IMR-90 (cell line): ENCODE measurements around the gene OSBPL3. TPM values are rescaled to one million over a fixed set of nuclear protein-coding genes. Genes with fewer than 3 reads are reported as not detected.

ENCODE experiments used
- ATAC-seq: fragments of 200-7000 bp; cut with Tn5 transposase; 2 replicates; pipeline ENCODE4 v1.9.1; 2020; ENCODE audit warnings: low read depth, mild to moderate bottlenecking, moderate library complexity
- BruUV-seq: library from RNA; stranded (reverse); fragments of 400-500 nt; replicated peaks from 2 replicates; lab custom pipeline; 2021; lab: Mats Ljungman, UMichigan
- CTCF ChIA-PET: fragments of 300-600 bp; formaldehyde crosslinking; extraction: SDS; loops from one replicate; lab custom pipeline; 2021; ENCODE audit warnings: antibody characterized with exemption; lab: Yijun Ruan, JAX
- POLR2A ChIA-PET: fragments of 300-600 bp; sonication (Branson Sonifier 250); formaldehyde crosslinking; loops from one replicate; lab custom pipeline; 2022; ENCODE audit warnings: antibody characterized with exemption; ENCODE audit not compliant: unreplicated experiment; lab: Charles Lee
- DNase-seq: peaks from one replicate; pipeline ENCODE4 v3.0.0; 2013
- H2AFZ ChIP-seq: replicated peaks from 2 replicates; pipeline ENCODE3; 2013; ENCODE audit warnings: low read length, mild to moderate bottlenecking; ENCODE audit not compliant: poor library complexity
- H2AK5ac ChIP-seq: 2 replicates; pipeline ENCODE4 v1.6.1; 2013; ENCODE audit warnings: low read depth, low read length, inconsistent platforms
- H2AK9ac ChIP-seq: replicated peaks from 2 replicates; pipeline ENCODE3; 2013; ENCODE audit warnings: mild to moderate bottlenecking, low read depth, low read length, moderate library complexity; ENCODE audit not compliant: poor library complexity
- H2BK120ac ChIP-seq: 2 replicates; pipeline ENCODE4 v1.6.1; 2013; ENCODE audit warnings: low read depth, low read length, inconsistent platforms
- H2BK15ac ChIP-seq: 3 replicates; pipeline ENCODE4 v1.6.1; 2013; ENCODE audit warnings: low read depth, low read length, inconsistent platforms
- H2BK20ac ChIP-seq: 2 replicates; pipeline ENCODE4 v1.6.1; 2013; ENCODE audit warnings: low read depth, mild to moderate bottlenecking, inconsistent platforms, low read length, moderate library complexity
- H2BK5ac ChIP-seq: 2 replicates; pipeline ENCODE4 v1.6.1; 2013; ENCODE audit warnings: mild to moderate bottlenecking, low read depth, low read length, inconsistent platforms; ENCODE audit not compliant: poor library complexity, severe bottlenecking
- H3K14ac ChIP-seq: replicated peaks from 2 replicates; pipeline ENCODE4 v1.6.1; 2013; ENCODE audit warnings: low read depth, low read length, inconsistent platforms
- H3K18ac ChIP-seq: 2 replicates; pipeline ENCODE4 v1.6.1; 2013; ENCODE audit warnings: low read depth, low read length, control low read depth
- H3K23ac ChIP-seq: 2 replicates; pipeline ENCODE4 v1.6.1; 2013; ENCODE audit warnings: low read depth, low read length, inconsistent platforms
- H3K27ac ChIP-seq: 2 replicates; pipeline ENCODE4 v1.5.1; 2013; ENCODE audit warnings: mild to moderate bottlenecking, control low read depth, low read length; ENCODE audit not compliant: insufficient read depth
- H3K27me3 ChIP-seq: 2 replicates; pipeline ENCODE4 v1.6.1; 2013; ENCODE audit warnings: low read length; ENCODE audit not compliant: control insufficient read depth, insufficient read depth
- H3K36me3 ChIP-seq: 2 replicates; pipeline ENCODE4 v1.6.1; 2013; ENCODE audit warnings: low read length, mixed read lengths; ENCODE audit not compliant: control insufficient read depth, insufficient read depth
- H3K4ac ChIP-seq: 2 replicates; pipeline ENCODE4 v1.6.1; 2013; ENCODE audit warnings: low read depth, low read length, inconsistent platforms
- H3K4me1 ChIP-seq: 2 replicates; pipeline ENCODE4 v1.6.1; 2013; ENCODE audit warnings: low read length, mixed read lengths; ENCODE audit not compliant: control insufficient read depth, insufficient read depth
- H3K4me2 ChIP-seq: 2 replicates; pipeline ENCODE4 v1.6.1; 2013; ENCODE audit warnings: low read depth, mild to moderate bottlenecking, control low read depth, low read length, moderate library complexity
- H3K4me3 ChIP-seq: 2 replicates; pipeline ENCODE4 v1.5.1; 2013; ENCODE audit warnings: low read depth, mild to moderate bottlenecking, control low read depth, low read length, moderate library complexity; ENCODE audit not compliant: insufficient read depth
- H3K56ac ChIP-seq: 2 replicates; pipeline ENCODE4 v1.6.1; 2013; ENCODE audit warnings: low read length, inconsistent platforms; ENCODE audit not compliant: insufficient read depth; ENCODE audit errors: extremely low read depth
- H3K79me1 ChIP-seq, 2 experiments: 2 replicates each; pipeline ENCODE4 v1.6.1; 2013; ENCODE audit warnings: low read length in 2 of 2, inconsistent platforms in 1 of 2, low read depth in 1 of 2
- H3K9ac ChIP-seq: 2 replicates; pipeline ENCODE4 v1.6.1; 2013; ENCODE audit warnings: low read depth, low read length, control low read depth
- H3K9me1 ChIP-seq: 2 replicates; pipeline ENCODE4 v1.6.1; 2013; ENCODE audit warnings: low read length, inconsistent platforms; ENCODE audit not compliant: insufficient read depth
- H3K9me3 ChIP-seq: 2 replicates; pipeline ENCODE4 v1.6.1; 2013; ENCODE audit warnings: low read length; ENCODE audit not compliant: control insufficient read depth, insufficient read depth
- H4K20me1 ChIP-seq: 2 replicates; pipeline ENCODE4 v1.6.1; 2013; ENCODE audit warnings: low read length, inconsistent platforms; ENCODE audit not compliant: insufficient read depth
- H4K5ac ChIP-seq: 2 replicates; pipeline ENCODE4 v1.6.1; 2013; ENCODE audit warnings: mild to moderate bottlenecking, low read depth, low read length, control low read depth
- H4K8ac ChIP-seq, 2 experiments: 2 replicates each; pipeline ENCODE4 v1.6.1; 2013; ENCODE audit warnings: low read depth in 2 of 2, low read length in 2 of 2, control low read depth in 1 of 2, inconsistent platforms in 1 of 2
- H4K91ac ChIP-seq: 2 replicates; pipeline ENCODE4 v1.6.1; 2013; ENCODE audit warnings: low read depth, low read length, inconsistent platforms; ENCODE audit not compliant: insufficient read depth
- CHD1 ChIP-seq: IDR thresholded peaks from 2 replicates; pipeline ENCODE4 v1.6.1; 2012; ENCODE audit warnings: low read depth, low read length, improper control_type of control experiment
- CTCF ChIP-seq: conservative IDR thresholded peaks from 2 replicates; pipeline ENCODE4 v1.5.1; 2012; ENCODE audit warnings: mild to moderate bottlenecking, low read depth, low read length, improper control_type of control experiment
- MAZ ChIP-seq: IDR thresholded peaks from 2 replicates; pipeline ENCODE4 v1.6.1; 2012; ENCODE audit warnings: low read depth, mild to moderate bottlenecking, low read length, improper control_type of control experiment, moderate library complexity, borderline replicate concordance
- MXI1 ChIP-seq: IDR thresholded peaks from 2 replicates; pipeline ENCODE4 v1.6.1; 2012; ENCODE audit warnings: low read depth, mild to moderate bottlenecking, low read length, moderate library complexity, borderline replicate concordance
- RAD21 ChIP-seq: IDR thresholded peaks from 2 replicates; pipeline ENCODE4 v1.6.1; 2012; ENCODE audit warnings: low read length, improper control_type of control experiment
- RFX5 ChIP-seq: IDR thresholded peaks from 2 replicates; pipeline ENCODE4 v1.8.0; 2012; ENCODE audit warnings: low read depth, mild to moderate bottlenecking, low read length, moderate library complexity
- SMC3 ChIP-seq: fragments of 150-350 bp; IDR thresholded peaks from 2 replicates; pipeline ENCODE4 v1.6.1; 2016; ENCODE audit warnings: low read depth, mild to moderate bottlenecking, antibody characterized with exemption, low read length, moderate library complexity
- WGBS, 2 experiments: methylation state at CpG; one replicate each; pipeline versions ENCODE4 v1.1.5 to v1.1.7; 2013; ENCODE audit warnings: missing lambda C conversion rate in 2 of 2; ENCODE audit not compliant: insufficient read length in 1 of 2; ENCODE audit errors: extremely low coverage in 2 of 2; 5-methylcytosine and 5-hydroxymethylcytosine counted together
- dilution Hi-C: fragments of 300-500 bp; cut with HindIII; formaldehyde crosslinking; loops from one replicate; pipeline ENCODE4 v1.14.3; 2018; ENCODE audit warnings: low sequenced_read_pairs; ENCODE audit not compliant: unreplicated experiment
- in situ Hi-C: fragments of 300-500 bp; cut with MboI; formaldehyde crosslinking; loops from 3 replicates; pipeline ENCODE4 v1.14.3; 2019; ENCODE audit warnings: low sequenced_read_pairs, inconsistent platforms, mixed read lengths
- intact Hi-C: fragments of 100-400 bp; cut with micrococcal nuclease; formaldehyde crosslinking; loops from 2 replicates; pipeline ENCODE4 v1.10.0; 2022
- polyA plus RNA-seq, 3 experiments: library from polyadenylated mRNA; depleted of rRNA; stranded (reverse); fragments of >200 nt; gene quantifications; 2 replicates each; pipeline ENCODE4 v1.2.3, GENCODE V29; 2012; ENCODE audit warnings: low replicate concordance in 1 of 3
- total RNA-seq: library from RNA; depleted of rRNA; stranded (reverse); fragments of >200 nt; gene quantifications from 2 replicates; pipeline ENCODE4 v1.2.3, GENCODE V29; 2012

The OSBPL3 gene
- total and polyA plus RNA-seq, 2 of the 4 experiments (the other 2 are of a cell fraction) = 18.0 to 29.9 TPM

- Histone ChIP-seq H2AK9ac (peak overlapping the region; percentile 4), H3K9ac (peak overlapping the region; percentile 80), H4K5ac (no peak overlapping the region), H3K14ac (no peak overlapping the region), H3K36me3 (no peaks in the 10 kb centered on the region), H4K20me1 (peaks cover 7% of the 10 kb centered on the region), H3K4ac (peak overlapping the region; percentile 36; the same call in 1 of the 2 replicates), H2AFZ (peak overlapping the region; percentile 84), H3K27me3 (no peaks in the 10 kb centered on the region), H3K4me3 (peak overlapping the region; percentile 77), H2BK5ac (peak overlapping the region; percentile 55), H3K4me2 (peak overlapping the region; percentile 96), H3K23ac (no peak overlapping the region), H3K4me1 (peaks cover 8% of the 10 kb centered on the region), H2BK20ac (no peak overlapping the region), H3K27ac (peak overlapping the region; percentile 42), H2AK5ac (no peak overlapping the region), H4K91ac (no peak overlapping the region; the same call in 1 of the 2 replicates), H3K9me3 (no peaks in the 10 kb centered on the region), H3K9me1 (peaks cover 3% of the 10 kb centered on the region; the same call in 1 of the 2 replicates), H2BK120ac (no peak overlapping the region), H3K79me1 (peaks cover 13 to 34% of the 10 kb centered on the region in 2 experiments; a peak in 3 of 4 replicates), H4K8ac (no peak overlapping the region; a peak in 1 of 4 replicates), H2BK15ac (no peak overlapping the region), H3K56ac (0 out of 2 replicates have a peak overlapping the region, but pooled peaks have one; percentile 25), H3K18ac (no peak overlapping the region)
- TF ChIP-seq SMC3 (peak; percentile 38), MAZ (0 out of 2 replicates have a peak, but pooled peaks have one; percentile 13), CTCF (peak; percentile 59), RFX5 (no peak), CHD1 (no peak), MXI1 (no peak), RAD21 (peak; percentile 51)
- intact Hi-C loops = loop anchor here (10.0 kb wide), 1 partner anchor 55 kb away; no protein-coding TSS in a partner anchor
- BruUV-seq = no TSS peak
- WGBS, 2 experiments = 0% methylated on average over 10 of the region's 42 CpGs; no CpG with 5 or more reads in 1 of the 2 experiments
- ChIA-PET CTCF (interaction anchor here (0.6 to 5.2 kb wide), 15 partner anchors 15 to 170 kb away, joined by 3 to 33 read pairs (median 4); no protein-coding TSS in a partner anchor), POLR2A (interaction anchor here (0.6 to 0.7 kb wide), 4 partner anchors 29 to 154 kb away, joined by 3 to 8 read pairs (median 3); no protein-coding TSS in a partner anchor)
- in situ Hi-C loops = no loop called here
- dilution Hi-C loops = no loop called here
- ATAC-seq = peak; percentile 15
- peak; percentile 72 for DNase-seq
These were observed 512 bp downstream of the OSBPL3 start for GRCh38 chr7:24979470-24979862.
